ENCODE measurements around the gene EME2. TPM values are rescaled to one million over a fixed set of nuclear protein-coding genes. Genes with fewer than 3 reads are reported as not detected.

Gene EME2
- total and polyA plus RNA-seq, 2 of the 13 experiments (the other 11 are each of a cell fraction or from before 2014, with no cell fraction given), result 4.4 to 7.6 TPM

DNA sequence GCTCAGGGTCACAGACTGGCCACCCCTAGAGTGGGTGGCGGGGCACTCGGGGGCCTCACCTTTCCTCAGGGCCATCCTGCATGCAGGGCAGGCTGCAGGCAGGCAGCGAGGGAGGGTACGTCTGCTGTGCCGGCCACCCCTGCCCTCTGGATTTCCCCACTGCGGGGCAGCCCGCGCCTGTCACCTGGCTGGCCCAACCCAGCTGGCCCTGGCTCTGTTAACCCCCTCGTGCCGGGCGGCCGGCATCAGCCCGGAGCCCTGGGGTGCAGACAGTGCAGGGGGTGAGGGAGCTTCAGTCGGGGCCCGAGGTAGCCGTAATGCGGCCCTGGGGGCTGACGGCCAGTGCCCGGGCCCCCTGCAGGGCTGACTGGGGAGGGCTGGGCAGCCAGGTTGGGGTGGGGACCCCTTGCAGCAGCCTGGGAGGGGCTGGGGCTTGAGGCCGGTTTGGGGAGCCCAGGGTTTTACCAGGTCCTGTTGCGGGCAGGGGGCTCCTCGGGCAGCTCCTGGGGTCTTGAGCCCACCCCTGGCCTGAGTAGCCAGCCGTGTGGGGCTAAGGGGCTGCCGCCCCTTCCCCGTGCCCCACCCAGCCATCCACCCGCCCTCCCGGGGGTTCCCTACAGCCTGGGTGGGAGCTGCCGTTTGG is 21.1 kb downstream of the EME2 start, which contains the start of gene IGFALS:
Gene IGFALS (minus strand): TSS at position 128 of the 643 bp plus-strand sequence. CDS start 53 bp downstream, at position 75.
- Histone ChIP-seq H3K36me3 (replicated peaks in 1 of 2; ENCODE audit: control insufficient read depth in 1 of 2, insufficient read depth in 2 of 2, low read length in 2 of 2) (0 out of 5 replicates have a peak, but pooled peaks cover 0 to 4% of the 10 kb centered on the region in 2 experiments), H3K27me3 (ENCODE audit: control insufficient read depth in 1 of 2, insufficient read depth in 2 of 2, low read length in 2 of 2) (no peaks in the 10 kb centered on the region), H3K9me3 (ENCODE audit: low read length) (peaks cover 14% of the 10 kb centered on the region), H3K4me3 (replicated peaks in 1 of 3; ENCODE audit: insufficient read depth in 1 of 3, low read depth in 2 of 3, low read length in 3 of 3) (peak within 1 kb of the TSS; percentile 53 to 75 (median 59)), H3K4me2 (ENCODE audit: low read depth, low read length) (peak within 1 kb of the TSS; percentile 92), H4K20me1 (ENCODE audit: insufficient read depth, low read length) (no peaks in the 10 kb centered on the region), H3K27ac (ENCODE audit: extremely low read length, insufficient read depth, low read length) (peak within 1 kb of the TSS; percentile 65), H3K4me1 (ENCODE audit: insufficient read depth, low read length) (peaks cover 25% of the 10 kb centered on the region), H2AFZ (ENCODE audit: low read length) (no peak within 1 kb of the TSS), H3K9ac (ENCODE audit: insufficient read depth, low read depth, low read length) (peak within 1 kb of the TSS; percentile 73), H3K79me2 (ENCODE audit: insufficient read depth, low read length) (no peaks in the 10 kb centered on the region)
- ATAC-seq (peak; percentile 45), FAIRE-seq (no peak), DNase-seq (ENCODE audit: low spot score) (no peak)
- no CpG with 5 or more reads among the region's 28 CpGs for WGBS (ENCODE audit: low lambda C conversion rate)
- POLR2A ChIA-PET, result interaction anchor here (0.5 to 5.5 kb wide), 10 partner anchors 11 to 149 kb away, joined by 3 to 57 read pairs (median 4); partner anchors contain the start of genes EME2, FAHD1, HAGH and MRPS34
- in situ Hi-C loops (cut with HindIII; ENCODE audit: extremely low pct_ligation_motif_present, low pct_unique_long_range_greater_than_20kb), result no loop called here
- no TSS peak for BruUV-seq (replicated peaks)
- CTCF ChIA-PET (ENCODE audit: low intra/inter-chr PET ratio, low total read pairs), result interaction anchor here (1.7 kb wide), 1 partner anchor 19 kb away, joined by 4 read pairs; no protein-coding TSS in a partner anchor
- intact Hi-C loops (cut with micrococcal nuclease; ENCODE audit: unreplicated experiment), result loop anchor here (1.0 kb wide), 1 partner anchor 19 kb away; no protein-coding TSS in a partner anchor
- peak; percentile 43 for TF ChIP-seq HNRNPK (IDR thresholded peaks at IDR 0.05; ENCODE audit: low read depth, low read length, poor library complexity, severe bottlenecking)
- TF ChIP-seq RBM39 (IDR thresholded peaks at IDR 0.05; ENCODE audit: low read depth, low read length, poor library complexity, severe bottlenecking), result no peak
- no peak for TF ChIP-seq ZNF512 (CRISPR knock-in tag; IDR thresholded peaks at IDR 0.05)
- 0 out of 2 replicates have a peak, but pooled peaks have one; percentile 23 for TF ChIP-seq ZNF772 (CRISPR knock-in tag; IDR thresholded peaks at IDR 0.05)
- TF ChIP-seq, protein P1, sequence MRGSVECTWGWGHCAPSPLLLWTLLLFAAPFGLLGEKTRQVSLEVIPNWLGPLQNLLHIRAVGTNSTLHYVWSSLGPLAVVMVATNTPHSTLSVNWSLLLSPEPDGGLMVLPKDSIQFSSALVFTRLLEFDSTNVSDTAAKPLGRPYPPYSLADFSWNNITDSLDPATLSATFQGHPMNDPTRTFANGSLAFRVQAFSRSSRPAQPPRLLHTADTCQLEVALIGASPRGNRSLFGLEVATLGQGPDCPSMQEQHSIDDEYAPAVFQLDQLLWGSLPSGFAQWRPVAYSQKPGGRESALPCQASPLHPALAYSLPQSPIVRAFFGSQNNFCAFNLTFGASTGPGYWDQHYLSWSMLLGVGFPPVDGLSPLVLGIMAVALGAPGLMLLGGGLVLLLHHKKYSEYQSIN (CRISPR knock-in tag; IDR thresholded peaks at IDR 0.05; ENCODE audit: borderline replicate concordance), result no peak
- TF ChIP-seq ESRRA (CRISPR knock-in tag; IDR thresholded peaks at IDR 0.05; ENCODE audit: low read depth), result 0 out of 2 replicates have a peak, but pooled peaks have one; percentile 7
- TF ChIP-seq PTBP1 (IDR thresholded peaks at IDR 0.05; ENCODE audit: low read depth, low read length, poor library complexity, severe bottlenecking), result no peak
- TF ChIP-seq, protein P2, sequence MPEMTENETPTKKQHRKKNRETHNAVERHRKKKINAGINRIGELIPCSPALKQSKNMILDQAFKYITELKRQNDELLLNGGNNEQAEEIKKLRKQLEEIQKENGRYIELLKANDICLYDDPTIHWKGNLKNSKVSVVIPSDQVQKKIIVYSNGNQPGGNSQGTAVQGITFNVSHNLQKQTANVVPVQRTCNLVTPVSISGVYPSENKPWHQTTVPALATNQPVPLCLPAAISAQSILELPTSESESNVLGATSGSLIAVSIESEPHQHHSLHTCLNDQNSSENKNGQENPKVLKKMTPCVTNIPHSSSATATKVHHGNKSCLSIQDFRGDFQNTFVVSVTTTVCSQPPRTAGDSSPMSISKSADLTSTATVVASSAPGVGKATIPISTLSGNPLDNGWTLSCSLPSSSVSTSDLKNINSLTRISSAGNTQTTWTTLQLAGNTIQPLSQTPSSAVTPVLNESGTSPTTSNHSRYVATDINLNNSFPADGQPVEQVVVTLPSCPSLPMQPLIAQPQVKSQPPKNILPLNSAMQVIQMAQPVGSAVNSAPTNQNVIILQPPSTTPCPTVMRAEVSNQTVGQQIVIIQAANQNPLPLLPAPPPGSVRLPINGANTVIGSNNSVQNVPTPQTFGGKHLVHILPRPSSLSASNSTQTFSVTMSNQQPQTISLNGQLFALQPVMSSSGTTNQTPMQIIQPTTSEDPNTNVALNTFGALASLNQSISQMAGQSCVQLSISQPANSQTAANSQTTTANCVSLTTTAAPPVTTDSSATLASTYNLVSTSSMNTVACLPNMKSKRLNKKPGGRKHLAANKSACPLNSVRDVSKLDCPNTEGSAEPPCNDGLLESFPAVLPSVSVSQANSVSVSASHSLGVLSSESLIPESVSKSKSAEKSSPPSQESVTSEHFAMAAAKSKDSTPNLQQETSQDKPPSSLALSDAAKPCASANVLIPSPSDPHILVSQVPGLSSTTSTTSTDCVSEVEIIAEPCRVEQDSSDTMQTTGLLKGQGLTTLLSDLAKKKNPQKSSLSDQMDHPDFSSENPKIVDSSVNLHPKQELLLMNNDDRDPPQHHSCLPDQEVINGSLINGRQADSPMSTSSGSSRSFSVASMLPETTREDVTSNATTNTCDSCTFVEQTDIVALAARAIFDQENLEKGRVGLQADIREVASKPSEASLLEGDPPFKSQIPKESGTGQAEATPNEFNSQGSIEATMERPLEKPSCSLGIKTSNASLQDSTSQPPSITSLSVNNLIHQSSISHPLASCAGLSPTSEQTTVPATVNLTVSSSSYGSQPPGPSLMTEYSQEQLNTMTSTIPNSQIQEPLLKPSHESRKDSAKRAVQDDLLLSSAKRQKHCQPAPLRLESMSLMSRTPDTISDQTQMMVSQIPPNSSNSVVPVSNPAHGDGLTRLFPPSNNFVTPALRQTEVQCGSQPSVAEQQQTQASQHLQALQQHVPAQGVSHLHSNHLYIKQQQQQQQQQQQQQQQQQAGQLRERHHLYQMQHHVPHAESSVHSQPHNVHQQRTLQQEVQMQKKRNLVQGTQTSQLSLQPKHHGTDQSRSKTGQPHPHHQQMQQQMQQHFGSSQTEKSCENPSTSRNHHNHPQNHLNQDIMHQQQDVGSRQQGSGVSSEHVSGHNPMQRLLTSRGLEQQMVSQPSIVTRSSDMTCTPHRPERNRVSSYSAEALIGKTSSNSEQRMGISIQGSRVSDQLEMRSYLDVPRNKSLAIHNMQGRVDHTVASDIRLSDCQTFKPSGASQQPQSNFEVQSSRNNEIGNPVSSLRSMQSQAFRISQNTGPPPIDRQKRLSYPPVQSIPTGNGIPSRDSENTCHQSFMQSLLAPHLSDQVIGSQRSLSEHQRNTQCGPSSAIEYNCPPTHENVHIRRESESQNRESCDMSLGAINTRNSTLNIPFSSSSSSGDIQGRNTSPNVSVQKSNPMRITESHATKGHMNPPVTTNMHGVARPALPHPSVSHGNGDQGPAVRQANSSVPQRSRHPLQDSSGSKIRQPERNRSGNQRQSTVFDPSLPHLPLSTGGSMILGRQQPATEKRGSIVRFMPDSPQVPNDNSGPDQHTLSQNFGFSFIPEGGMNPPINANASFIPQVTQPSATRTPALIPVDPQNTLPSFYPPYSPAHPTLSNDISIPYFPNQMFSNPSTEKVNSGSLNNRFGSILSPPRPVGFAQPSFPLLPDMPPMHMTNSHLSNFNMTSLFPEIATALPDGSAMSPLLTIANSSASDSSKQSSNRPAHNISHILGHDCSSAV (CRISPR knock-in tag; IDR thresholded peaks at IDR 0.05; ENCODE audit: borderline replicate concordance), result no peak
- TF ChIP-seq, protein P3, sequence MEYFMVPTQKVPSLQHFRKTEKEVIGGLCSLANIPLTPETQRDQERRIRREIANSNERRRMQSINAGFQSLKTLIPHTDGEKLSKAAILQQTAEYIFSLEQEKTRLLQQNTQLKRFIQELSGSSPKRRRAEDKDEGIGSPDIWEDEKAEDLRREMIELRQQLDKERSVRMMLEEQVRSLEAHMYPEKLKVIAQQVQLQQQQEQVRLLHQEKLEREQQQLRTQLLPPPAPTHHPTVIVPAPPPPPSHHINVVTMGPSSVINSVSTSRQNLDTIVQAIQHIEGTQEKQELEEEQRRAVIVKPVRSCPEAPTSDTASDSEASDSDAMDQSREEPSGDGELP (IDR thresholded peaks at IDR 0.05; ENCODE audit: borderline replicate concordance, low read depth), result peak; percentile 80; the same call in 1 of the 2 replicates
- no peak for TF ChIP-seq PRMT3 (CRISPR knock-in tag; IDR thresholded peaks at IDR 0.05; ENCODE audit: borderline replicate concordance, low read depth)

Measured in HepG2 (cell line).